ENCODE results near the gene ENOX2.

Gene ENOX2

GRCh38 chrX:130696542-130696941 lies 206.5 kb downstream of the ENOX2 start:
- peak; percentile 18 for DNase-seq (ENCODE audit: low spot score)

- DNase-seq (ENCODE audit: low spot score) = no peak
Measured at GRCh38 chrX:130695931-130696330, 207.1 kb downstream of the ENOX2 start.

GRCh38 chrX:130694983-130695382 lies 208.0 kb downstream of the ENOX2 start:
- DNase-seq (ENCODE audit: low spot score) = no peak

GRCh38 chrX:130691576-130691975 lies 211.4 kb downstream of the ENOX2 start:
- no peak for DNase-seq (ENCODE audit: low spot score)

- DNase-seq (ENCODE audit: low spot score) = no peak
Measured at GRCh38 chrX:130688360-130688759, 214.6 kb downstream of the ENOX2 start.

GRCh38 chrX:130682990-130683389 lies 220.0 kb downstream of the ENOX2 start:
- no peak for DNase-seq (ENCODE audit: low spot score)

- no peak for DNase-seq (ENCODE audit: low spot score)
Measured at GRCh38 chrX:130680164-130681035, 222.6 kb downstream of the ENOX2 start.

GRCh38 chrX:130676861-130677260 lies 226.1 kb downstream of the ENOX2 start:
- DNase-seq (ENCODE audit: low spot score) = no peak

GRCh38 chrX:130672214-130672613 lies 230.8 kb downstream of the ENOX2 start:
- DNase-seq (ENCODE audit: low spot score) = no peak

- no peak for DNase-seq (ENCODE audit: low spot score)
Measured at GRCh38 chrX:130669233-130669632, 233.8 kb downstream of the ENOX2 start.

- DNase-seq (ENCODE audit: low spot score) = no peak
Measured at GRCh38 chrX:130665263-130665662, 237.7 kb downstream of the ENOX2 start.

GRCh38 chrX:130658310-130658709 lies 244.7 kb downstream of the ENOX2 start:
- DNase-seq (ENCODE audit: low spot score) = no peak

- no peak for DNase-seq (ENCODE audit: low spot score)
Measured at GRCh38 chrX:130654409-130654950, 248.5 kb downstream of the ENOX2 start.

GRCh38 chrX:130652824-130653578 lies 250.0 kb downstream of the ENOX2 start:
- no peak for DNase-seq (ENCODE audit: low spot score)

- no peak for DNase-seq (ENCODE audit: low spot score)
Measured at GRCh38 chrX:130649738-130650137, 253.3 kb downstream of the ENOX2 start.

GRCh38 chrX:130647468-130647867 lies 255.5 kb downstream of the ENOX2 start:
- DNase-seq (ENCODE audit: low spot score) = no peak

GRCh38 chrX:130645955-130646583 lies 256.9 kb downstream of the ENOX2 start:
- no peak for DNase-seq (ENCODE audit: low spot score)

- DNase-seq (ENCODE audit: low spot score) = no peak
Measured at GRCh38 chrX:130637591-130637990, 265.4 kb downstream of the ENOX2 start.

GRCh38 chrX:130636277-130636676 lies 266.7 kb downstream of the ENOX2 start:
- DNase-seq (ENCODE audit: low spot score) = no peak

- DNase-seq (ENCODE audit: low spot score) = no peak
Measured at GRCh38 chrX:130631011-130631410, 272.0 kb downstream of the ENOX2 start.

- no peak for DNase-seq (ENCODE audit: low spot score)
Measured at GRCh38 chrX:130628516-130628915, 274.5 kb downstream of the ENOX2 start.

GRCh38 chrX:130626521-130626920 lies 276.5 kb downstream of the ENOX2 start:
- DNase-seq (ENCODE audit: low spot score) = no peak
